ENCODE measurements around the gene ZHX3.
"Not testable (repeated sequence)": the region's sequence is repeated elsewhere in the genome, so short reads cannot be mapped to it uniquely, and the experiment has no call there.

DNA sequence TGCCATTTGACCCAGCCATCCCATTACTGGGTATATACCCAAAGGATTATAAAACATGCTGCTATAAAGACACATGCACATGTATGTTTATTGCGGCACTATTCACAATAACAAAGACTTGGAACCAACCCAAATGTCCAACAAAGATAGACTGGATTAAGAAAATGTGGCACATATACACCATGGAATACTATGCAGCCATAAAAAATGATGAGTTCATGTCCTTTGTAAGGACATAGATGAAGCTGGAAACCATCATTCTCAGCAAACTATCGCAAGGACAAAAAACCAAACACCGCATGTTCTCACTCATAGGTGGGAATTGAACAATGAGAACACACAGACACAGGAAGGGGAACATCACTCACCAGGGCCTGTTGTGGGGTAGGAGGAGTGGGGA lies 80.3 kb downstream of the ZHX3 start:
- TF ChIP-seq, protein P1, sequence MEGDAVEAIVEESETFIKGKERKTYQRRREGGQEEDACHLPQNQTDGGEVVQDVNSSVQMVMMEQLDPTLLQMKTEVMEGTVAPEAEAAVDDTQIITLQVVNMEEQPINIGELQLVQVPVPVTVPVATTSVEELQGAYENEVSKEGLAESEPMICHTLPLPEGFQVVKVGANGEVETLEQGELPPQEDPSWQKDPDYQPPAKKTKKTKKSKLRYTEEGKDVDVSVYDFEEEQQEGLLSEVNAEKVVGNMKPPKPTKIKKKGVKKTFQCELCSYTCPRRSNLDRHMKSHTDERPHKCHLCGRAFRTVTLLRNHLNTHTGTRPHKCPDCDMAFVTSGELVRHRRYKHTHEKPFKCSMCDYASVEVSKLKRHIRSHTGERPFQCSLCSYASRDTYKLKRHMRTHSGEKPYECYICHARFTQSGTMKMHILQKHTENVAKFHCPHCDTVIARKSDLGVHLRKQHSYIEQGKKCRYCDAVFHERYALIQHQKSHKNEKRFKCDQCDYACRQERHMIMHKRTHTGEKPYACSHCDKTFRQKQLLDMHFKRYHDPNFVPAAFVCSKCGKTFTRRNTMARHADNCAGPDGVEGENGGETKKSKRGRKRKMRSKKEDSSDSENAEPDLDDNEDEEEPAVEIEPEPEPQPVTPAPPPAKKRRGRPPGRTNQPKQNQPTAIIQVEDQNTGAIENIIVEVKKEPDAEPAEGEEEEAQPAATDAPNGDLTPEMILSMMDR (IDR thresholded peaks at IDR 0.05 in 4 of 5, conservative IDR thresholded peaks at IDR 0.05 in 1 of 5) = not testable (repeated sequence)
- not testable (repeated sequence) for TF ChIP-seq POLR2A (IDR thresholded peaks at IDR 0.05)
